HG02588 (cell line): Measurements from ENCODE around the gene GLOD4.
"Not testable (repeated sequence)": the region's sequence is repeated elsewhere in the genome, so short reads cannot be mapped to it uniquely, and the experiment has no call there.

Source experiments
- ATAC-seq: cut with Tn5 transposase; IDR thresholded peaks from one replicate; pipeline ENCODE4 v1.9.1; 2021; ENCODE audit warnings: mild to moderate bottlenecking, moderate library complexity; ENCODE audit not compliant: unreplicated experiment

The GLOD4 gene

GRCh38 chr17:781805-782731 is at the start of gene GLOD4, which contains the start of gene MRM3:
TSS of gene GLOD4 (minus strand) at chr17:782280. CDS start at chr17:782255, 25 bp downstream.
TSS of gene MRM3 (plus strand) at chr17:782353. CDS start at chr17:782379, 26 bp downstream.
- peak; percentile 79 for ATAC-seq

- no peak for ATAC-seq
Observed at GRCh38 chr17:830950-831349, 48.9 kb upstream of the GLOD4 start.

GRCh38 chr17:830381-830780 is 48.3 kb upstream of the GLOD4 start:
- ATAC-seq = no peak

GRCh38 chr17:829614-830013 is 47.5 kb upstream of the GLOD4 start:
- ATAC-seq = not testable (repeated sequence)

- no peak for ATAC-seq
Observed at GRCh38 chr17:828761-829160, 46.7 kb upstream of the GLOD4 start.

GRCh38 chr17:826778-827177 is 44.7 kb upstream of the GLOD4 start:
- ATAC-seq = no peak

- no peak for ATAC-seq
Observed at GRCh38 chr17:825216-825615, 43.1 kb upstream of the GLOD4 start.

- ATAC-seq = no peak
Observed at GRCh38 chr17:824378-824777, 42.3 kb upstream of the GLOD4 start.

GRCh38 chr17:823501-823902 is 41.4 kb upstream of the GLOD4 start:
- ATAC-seq = no peak

- no peak for ATAC-seq
Observed at GRCh38 chr17:819251-819650, 37.2 kb upstream of the GLOD4 start.

- ATAC-seq = no peak
Observed at GRCh38 chr17:814371-814770, 32.3 kb upstream of the GLOD4 start.

- no peak for ATAC-seq
Observed at GRCh38 chr17:812638-813204, 30.6 kb upstream of the GLOD4 start.

- no peak for ATAC-seq
Observed at GRCh38 chr17:811051-811784, 29.1 kb upstream of the GLOD4 start.

GRCh38 chr17:807523-808294 is 25.6 kb upstream of the GLOD4 start:
- ATAC-seq = no peak

- ATAC-seq = no peak
Observed at GRCh38 chr17:806781-807522, 24.9 kb upstream of the GLOD4 start.

GRCh38 chr17:806346-806745 is 24.3 kb upstream of the GLOD4 start:
- ATAC-seq = no peak

GRCh38 chr17:805886-806285 is 23.8 kb upstream of the GLOD4 start:
- not testable (repeated sequence) for ATAC-seq

- ATAC-seq = no peak
Observed at GRCh38 chr17:804541-805435, 22.7 kb upstream of the GLOD4 start.
